Measurements from ENCODE around the gene AMH. TPM values are rescaled to one million over a fixed set of nuclear protein-coding genes. Genes with fewer than 3 reads are reported as not detected.
A peak's percentile ranks its signal among the peaks of the same experiment; 100 is the strongest.

AMH gene
- total and polyA plus RNA-seq, 2 of the 4 experiments (the other 2 are of a cell fraction), result 0.86 TPM; not detected in 1

DNA sequence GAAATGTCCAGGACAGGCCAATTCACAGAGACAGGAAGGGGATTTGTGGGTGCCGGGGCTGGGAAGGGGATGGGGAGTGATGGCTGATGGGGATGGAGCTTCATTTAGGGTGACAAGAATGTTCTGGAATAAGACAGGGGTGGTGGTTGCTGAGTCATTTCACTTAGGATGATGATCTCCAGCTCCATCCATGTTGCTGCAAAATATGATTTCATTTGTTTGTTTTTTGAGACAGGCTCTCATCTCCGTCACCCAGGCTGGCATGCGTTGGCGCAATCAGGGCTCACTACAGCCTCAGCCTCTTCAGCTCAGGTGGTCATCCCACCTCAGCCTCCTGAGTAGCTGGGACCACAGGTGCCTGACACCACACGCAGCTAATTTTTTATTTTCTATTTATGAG, 10.2 kb downstream of the AMH start:
- ChIA-PET POLR2A (ENCODE audit: unreplicated experiment) (interaction anchor here (0.9 to 1.0 kb wide), 2 partner anchors 10 to 12 kb away, joined by 3 to 4 read pairs; no protein-coding TSS in a partner anchor), CTCF (no interaction called here)
- Histone ChIP-seq H3K56ac (ENCODE audit: extremely low read depth, insufficient read depth, low read length) (no peak overlapping the region), H2AK5ac (ENCODE audit: low read depth, low read length) (no peak overlapping the region), H3K4me1 (ENCODE audit: control insufficient read depth, insufficient read depth, low read length) (no peaks in the 10 kb centered on the region), H3K79me1 (ENCODE audit: low read depth in 1 of 2, low read length in 2 of 2) (no peaks in the 10 kb centered on the region), H2AK9ac (replicated peaks; ENCODE audit: low read depth, low read length, poor library complexity) (peak overlapping the region; percentile 3), H4K91ac (ENCODE audit: insufficient read depth, low read depth, low read length) (no peak overlapping the region), H3K9me3 (ENCODE audit: control insufficient read depth, insufficient read depth, low read length) (no peaks in the 10 kb centered on the region), H4K8ac (ENCODE audit: low read depth in 2 of 2, low read length in 2 of 2) (no peak overlapping the region), H3K4me3 (ENCODE audit: insufficient read depth, low read depth, low read length) (no peak overlapping the region), H2BK20ac (ENCODE audit: low read depth, low read length) (no peak overlapping the region), H2BK120ac (ENCODE audit: low read depth, low read length) (no peak overlapping the region), H4K5ac (ENCODE audit: low read depth, low read length) (no peak overlapping the region), H3K27ac (ENCODE audit: insufficient read depth, low read length) (no peak overlapping the region), H3K27me3 (ENCODE audit: control insufficient read depth, insufficient read depth, low read length) (no peaks in the 10 kb centered on the region; the same call in 1 of the 2 replicates), H3K4ac (ENCODE audit: low read depth, low read length) (no peak overlapping the region), H4K20me1 (ENCODE audit: insufficient read depth, low read length) (no peaks in the 10 kb centered on the region), H3K9ac (ENCODE audit: low read depth, low read length) (no peak overlapping the region), H3K23ac (ENCODE audit: low read depth, low read length) (no peak overlapping the region), H3K14ac (replicated peaks; ENCODE audit: low read depth, low read length) (peak overlapping the region; percentile 68; the same call in 1 of the 2 replicates), H2BK15ac (ENCODE audit: low read depth, low read length) (no peak overlapping the region), H2AFZ (replicated peaks; ENCODE audit: low read length, poor library complexity) (peak overlapping the region; percentile 76), H3K18ac (ENCODE audit: low read depth, low read length) (no peak overlapping the region), H3K9me1 (ENCODE audit: insufficient read depth, low read length) (no peaks in the 10 kb centered on the region), H3K36me3 (ENCODE audit: control insufficient read depth, insufficient read depth, low read length) (no peaks in the 10 kb centered on the region), H2BK5ac (ENCODE audit: low read depth, low read length, poor library complexity, severe bottlenecking) (no peak overlapping the region), H3K4me2 (ENCODE audit: low read depth, low read length) (no peak overlapping the region)
- ATAC-seq (ENCODE audit: low read depth) (peak; percentile 67), DNase-seq (peak; percentile 54)
- dilution Hi-C loops (cut with HindIII; ENCODE audit: low sequenced_read_pairs, unreplicated experiment), result no loop called here
- WGBS, 2 experiments (ENCODE audit: extremely low coverage in 2 of 2, insufficient read length in 1 of 2), result 67% methylated on average over 5 of the region's 5 CpGs; no CpG with 5 or more reads in 1 of the 2 experiments
- in situ Hi-C loops (cut with MboI; ENCODE audit: low sequenced_read_pairs), result no loop called here
- BruUV-seq (replicated peaks), result no TSS peak
- TF ChIP-seq, protein P1, sequence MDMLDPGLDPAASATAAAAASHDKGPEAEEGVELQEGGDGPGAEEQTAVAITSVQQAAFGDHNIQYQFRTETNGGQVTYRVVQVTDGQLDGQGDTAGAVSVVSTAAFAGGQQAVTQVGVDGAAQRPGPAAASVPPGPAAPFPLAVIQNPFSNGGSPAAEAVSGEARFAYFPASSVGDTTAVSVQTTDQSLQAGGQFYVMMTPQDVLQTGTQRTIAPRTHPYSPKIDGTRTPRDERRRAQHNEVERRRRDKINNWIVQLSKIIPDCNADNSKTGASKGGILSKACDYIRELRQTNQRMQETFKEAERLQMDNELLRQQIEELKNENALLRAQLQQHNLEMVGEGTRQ (IDR thresholded peaks at IDR 0.05; ENCODE audit: low read depth, low read length), result no peak
- TF ChIP-seq NFE2L2 (IDR thresholded peaks at IDR 0.05; ENCODE audit: low read depth, low read length), result peak; percentile 66; the same call in 1 of the 2 replicates
- no peak for TF ChIP-seq CHD1 (IDR thresholded peaks at IDR 0.05; ENCODE audit: low read depth, low read length)
- no peak for TF ChIP-seq RAD21 (IDR thresholded peaks at IDR 0.05; ENCODE audit: low read length)
- no peak for TF ChIP-seq MXI1 (IDR thresholded peaks at IDR 0.05; ENCODE audit: borderline replicate concordance, low read depth, low read length)
- TF ChIP-seq CEBPB (IDR thresholded peaks at IDR 0.05; ENCODE audit: low read depth, low read length), result peak; percentile 77
- intact Hi-C loops (cut with micrococcal nuclease), result no loop called here

Data from IMR-90 (cell line).